ENCODE data around the gene TSTD1.
"Not testable (repeated sequence)": the region's sequence is repeated elsewhere in the genome, so short reads cannot be mapped to it uniquely, and the experiment has no call there.

- not testable (repeated sequence) for TF ChIP-seq CTCF, POLR2A, EP300, POLR2AphosphoS5 (IDR thresholded peaks at IDR 0.05)
These were observed 25.2 kb upstream of the TSTD1 start for GRCh38 chr1:161063936-161064335.

Data from suprapubic skin (tissue), 4 donors.